WERI-Rb-1 (cell line): ENCODE results near the gene PTGER3.

ENCODE experiments used
- DNase-seq: peaks from one replicate; pipeline ENCODE4 v3.0.0-alpha.2; 2020
- H3K27ac ChIP-seq: fragments of 250-450 bp; sonication (Bioruptor Pico); 2 replicates; pipeline ENCODE4 v1.5.1; 2020; ENCODE audit warnings: mild to moderate bottlenecking, moderate library complexity
- H3K27me3 ChIP-seq: fragments of 250-450 bp; sonication (Bioruptor Pico); 2 replicates; pipeline ENCODE4 v1.5.1; 2021; ENCODE audit warnings: mild to moderate bottlenecking, low read depth, moderate library complexity; ENCODE audit not compliant: insufficient read depth, severe bottlenecking
- H3K36me3 ChIP-seq: fragments of 250-450 bp; sonication (Bioruptor Pico); 2 replicates; pipeline ENCODE4 v1.5.1; 2020; ENCODE audit warnings: mild to moderate bottlenecking, moderate library complexity
- H3K4me3 ChIP-seq: 2 replicates; pipeline ENCODE4 v1.5.1; 2011; ENCODE audit warnings: low read depth, mild to moderate bottlenecking, control low read depth, low read length
- H3K9me3 ChIP-seq: fragments of 250-450 bp; sonication (Bioruptor Pico); 2 replicates; pipeline ENCODE4 v1.5.1; 2021; ENCODE audit warnings: mild to moderate bottlenecking, moderate library complexity; ENCODE audit not compliant: severe bottlenecking
- TF ChIP-seq, protein P1 (sequence below): IDR thresholded peaks from 2 replicates; pipeline ENCODE4 v1.5.1; 2011; ENCODE audit warnings: low read depth, mild to moderate bottlenecking, control low read depth, inconsistent platforms, low read length

Gene PTGER3

DNA sequence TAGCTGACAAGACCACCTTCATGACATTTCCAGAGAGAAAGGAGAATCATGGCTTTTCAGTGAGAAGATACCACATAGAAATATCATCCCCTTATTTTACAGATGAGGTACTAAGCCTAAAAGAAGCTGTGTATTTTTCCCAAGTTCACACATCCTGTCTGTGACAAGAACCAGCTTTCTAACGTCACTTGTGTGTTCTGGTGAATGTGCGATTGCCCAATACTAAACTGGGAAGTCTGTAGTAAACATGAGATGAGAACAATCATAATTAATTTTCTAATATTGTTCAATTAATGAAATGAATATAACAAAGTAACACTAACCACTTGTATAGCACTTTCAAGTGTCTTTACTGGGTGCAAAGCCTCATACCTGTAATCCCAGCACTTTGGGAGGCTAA, 46.0 kb downstream of the PTGER3 start:
- Histone ChIP-seq H3K27ac (no peak overlapping the region), H3K36me3 (no peaks in the 10 kb centered on the region), H3K27me3 (no peaks in the 10 kb centered on the region), H3K9me3 (no peaks in the 10 kb centered on the region), H3K4me3 (no peak overlapping the region)
- DNase-seq: no peak
- TF ChIP-seq, protein P1, sequence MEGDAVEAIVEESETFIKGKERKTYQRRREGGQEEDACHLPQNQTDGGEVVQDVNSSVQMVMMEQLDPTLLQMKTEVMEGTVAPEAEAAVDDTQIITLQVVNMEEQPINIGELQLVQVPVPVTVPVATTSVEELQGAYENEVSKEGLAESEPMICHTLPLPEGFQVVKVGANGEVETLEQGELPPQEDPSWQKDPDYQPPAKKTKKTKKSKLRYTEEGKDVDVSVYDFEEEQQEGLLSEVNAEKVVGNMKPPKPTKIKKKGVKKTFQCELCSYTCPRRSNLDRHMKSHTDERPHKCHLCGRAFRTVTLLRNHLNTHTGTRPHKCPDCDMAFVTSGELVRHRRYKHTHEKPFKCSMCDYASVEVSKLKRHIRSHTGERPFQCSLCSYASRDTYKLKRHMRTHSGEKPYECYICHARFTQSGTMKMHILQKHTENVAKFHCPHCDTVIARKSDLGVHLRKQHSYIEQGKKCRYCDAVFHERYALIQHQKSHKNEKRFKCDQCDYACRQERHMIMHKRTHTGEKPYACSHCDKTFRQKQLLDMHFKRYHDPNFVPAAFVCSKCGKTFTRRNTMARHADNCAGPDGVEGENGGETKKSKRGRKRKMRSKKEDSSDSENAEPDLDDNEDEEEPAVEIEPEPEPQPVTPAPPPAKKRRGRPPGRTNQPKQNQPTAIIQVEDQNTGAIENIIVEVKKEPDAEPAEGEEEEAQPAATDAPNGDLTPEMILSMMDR: no peak

DNA sequence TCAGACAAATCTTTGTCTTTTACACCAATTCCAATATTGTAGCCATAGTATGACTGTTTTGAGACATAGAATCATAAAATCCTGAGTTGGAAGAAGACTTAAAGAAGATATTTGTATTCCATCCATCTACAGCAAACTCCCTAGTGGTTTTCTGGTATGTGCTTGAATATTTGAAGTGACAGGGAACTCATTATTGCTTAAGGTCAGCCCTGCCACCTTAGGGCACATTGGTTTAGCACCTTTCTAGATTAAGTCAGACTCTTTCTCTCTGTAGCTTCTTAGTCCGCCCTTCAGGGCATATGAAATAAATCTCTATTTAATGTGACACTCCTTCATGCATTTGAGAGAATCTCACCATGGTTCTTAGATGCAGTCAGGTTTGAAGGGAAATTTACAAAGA, 49.8 kb downstream of the PTGER3 start:
- Histone ChIP-seq H3K36me3 (no peaks in the 10 kb centered on the region), H3K9me3 (no peaks in the 10 kb centered on the region), H3K4me3 (no peak overlapping the region), H3K27me3 (no peaks in the 10 kb centered on the region), H3K27ac (no peak overlapping the region)
- no peak for DNase-seq
- TF ChIP-seq, protein P1: no peak

DNA sequence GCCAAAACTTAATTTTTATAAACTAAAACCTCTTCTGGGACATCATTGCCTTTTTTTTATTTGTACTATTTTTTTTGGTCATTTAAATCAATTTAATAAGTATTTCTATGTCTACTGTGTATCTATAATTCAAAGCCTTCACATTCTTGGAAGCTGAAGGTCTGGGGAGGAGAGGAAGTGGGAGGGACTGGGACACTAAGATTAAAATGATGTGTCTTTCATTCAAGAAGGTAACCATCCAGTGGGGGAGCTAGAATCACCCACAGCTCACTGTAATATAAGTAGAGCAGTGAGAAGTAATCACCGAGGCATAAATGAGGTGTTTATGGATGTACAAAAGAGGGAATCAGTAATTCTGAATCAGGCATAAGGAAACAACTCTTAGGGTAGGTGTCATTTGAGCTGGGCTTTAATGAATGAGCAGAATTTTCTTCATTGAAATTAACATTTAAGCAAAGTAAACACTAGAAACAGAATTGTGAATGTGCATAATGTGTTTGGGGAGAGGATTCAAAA, 52.8 kb downstream of the PTGER3 start:
- TF ChIP-seq, protein P1: no peak
- Histone ChIP-seq H3K27ac (no peak overlapping the region), H3K9me3 (no peaks in the 10 kb centered on the region), H3K36me3 (no peaks in the 10 kb centered on the region), H3K4me3 (no peak overlapping the region), H3K27me3 (no peaks in the 10 kb centered on the region)
- no peak for DNase-seq

DNA sequence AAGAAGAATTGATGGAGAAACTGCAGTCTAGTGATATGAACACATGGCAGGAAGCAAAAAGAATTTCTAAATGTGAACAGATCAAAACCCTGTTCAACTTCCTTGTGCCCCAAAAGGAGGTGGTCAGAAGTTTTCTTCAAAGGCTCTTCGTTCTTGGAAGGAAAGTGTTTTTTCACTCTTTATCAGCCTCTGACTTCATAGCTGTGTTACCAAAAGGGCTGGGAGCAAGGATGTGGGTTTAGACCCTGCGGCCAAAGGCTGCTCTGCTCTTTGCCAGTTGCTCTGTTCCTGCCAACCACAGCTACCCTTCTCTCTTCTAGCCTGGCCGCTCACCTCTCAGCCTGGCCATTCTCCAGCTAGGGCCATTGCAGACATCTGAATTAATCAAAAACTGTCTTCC, 53.8 kb downstream of the PTGER3 start:
- Histone ChIP-seq H3K36me3 (no peaks in the 10 kb centered on the region), H3K27ac (no peak overlapping the region), H3K9me3 (no peaks in the 10 kb centered on the region), H3K27me3 (no peaks in the 10 kb centered on the region), H3K4me3 (no peak overlapping the region)
- TF ChIP-seq, protein P1: no peak
- no peak for DNase-seq

DNA sequence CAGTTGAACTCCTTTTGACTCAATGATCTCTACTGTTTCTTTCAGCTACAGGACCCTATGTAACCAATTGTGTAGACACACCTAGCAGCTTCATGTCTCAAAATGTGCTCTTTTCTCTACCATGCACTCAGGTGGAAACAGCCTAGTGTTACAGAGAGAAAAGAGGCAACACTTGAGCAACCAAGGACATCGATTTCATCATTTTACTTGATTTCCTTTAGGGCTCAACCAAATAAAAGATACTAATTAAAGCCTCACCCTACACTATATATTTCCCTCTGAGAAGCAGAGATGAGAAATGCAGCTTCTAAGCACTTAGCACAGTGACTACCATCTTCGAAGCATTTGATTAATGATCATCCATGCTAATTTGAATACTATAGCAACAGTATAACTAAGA, 55.1 kb downstream of the PTGER3 start:
- Histone ChIP-seq H3K27ac (no peak overlapping the region), H3K36me3 (no peaks in the 10 kb centered on the region), H3K4me3 (no peak overlapping the region), H3K27me3 (no peaks in the 10 kb centered on the region), H3K9me3 (no peaks in the 10 kb centered on the region)
- DNase-seq: no peak
- TF ChIP-seq, protein P1: no peak

DNA sequence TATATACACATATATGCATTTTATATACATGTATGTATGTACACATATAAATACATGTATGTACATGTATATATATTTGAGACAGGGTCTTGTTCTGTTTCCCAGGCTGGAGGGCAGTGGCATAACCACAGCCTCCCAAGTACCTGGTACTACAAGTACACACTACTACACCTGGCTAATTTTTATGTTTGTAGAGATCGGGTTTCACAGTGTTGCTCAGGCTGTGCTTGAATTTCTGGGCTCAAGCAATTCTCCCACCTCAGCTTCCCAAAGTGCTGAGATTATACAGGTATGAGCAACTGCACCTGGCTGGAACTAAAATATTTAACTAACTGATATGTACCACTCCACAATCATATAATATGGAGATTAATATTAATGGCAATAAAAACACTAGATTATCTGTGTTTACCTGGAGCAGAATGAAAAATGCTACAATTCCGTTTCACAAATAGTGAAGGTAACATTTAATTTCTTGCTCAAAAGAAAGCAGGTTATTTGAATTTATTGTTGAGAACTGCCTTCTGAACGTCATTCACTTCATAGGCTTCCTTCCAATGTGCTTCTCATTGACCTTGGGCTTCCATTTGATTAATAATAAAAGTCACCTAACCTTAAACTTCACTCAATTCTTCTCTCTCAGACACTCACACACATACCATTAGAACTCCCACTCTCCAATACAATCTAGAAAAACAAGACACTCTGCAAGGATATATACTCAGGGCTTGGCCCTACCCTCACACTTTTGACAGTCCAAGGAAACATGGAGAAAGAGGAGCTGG, 57.0 kb downstream of the PTGER3 start:
- H3K9me3 ChIP-seq: no peaks in the 10 kb centered on the region

More for the DNA sequence above, 57.0 kb downstream of the PTGER3 start:
- TF ChIP-seq, protein P1: no peak
- DNase-seq: no peak
- H3K27ac ChIP-seq: no peak overlapping the region
- H3K27me3 ChIP-seq: no peaks in the 10 kb centered on the region
- no peaks in the 10 kb centered on the region for H3K36me3 ChIP-seq
- H3K4me3 ChIP-seq: no peak overlapping the region
